GDM1 (cell line): Measurements from ENCODE around the gene OLIG3.

ENCODE experiments used
- DNase-seq: peaks from one replicate; lab custom pipeline; 2025; lab: John Stamatoyannopoulos, UW

The OLIG3 gene

DNA sequence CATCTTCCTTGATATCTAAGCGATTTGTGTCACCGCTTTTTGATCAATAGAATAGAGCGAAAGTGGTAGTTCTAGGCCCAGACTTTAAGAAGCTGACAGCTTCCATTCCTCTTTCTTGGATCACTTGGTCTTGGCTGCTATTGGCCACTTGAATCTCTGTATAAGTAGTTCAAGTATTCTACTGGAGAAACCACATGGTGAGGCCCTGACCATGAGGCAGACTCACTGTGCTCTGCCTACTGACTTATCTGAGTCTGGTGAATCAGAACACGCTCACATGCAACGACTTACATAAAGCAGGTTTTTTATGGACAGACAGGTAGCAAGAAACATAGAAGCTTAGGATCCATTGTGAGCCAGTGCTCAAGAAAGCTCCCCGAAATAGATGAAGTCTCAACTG lies 27.0 kb downstream of the OLIG3 start:
- DNase-seq = no peak

- DNase-seq = no peak
Measured at GRCh38 chr6:137465378-137466009, 28.7 kb downstream of the OLIG3 start.

GRCh38 chr6:137452333-137452894 lies 41.8 kb downstream of the OLIG3 start:
- DNase-seq = no peak

- DNase-seq = no peak
Measured at GRCh38 chr6:137443901-137444300, 50.3 kb downstream of the OLIG3 start.
